ENCODE results near the gene PPIL1. TPM values are rescaled to one million over a fixed set of nuclear protein-coding genes. Genes with fewer than 3 reads are reported as not detected.

Gene PPIL1
- polyA plus RNA-seq, 2 of the 4 experiments (the other 2 are of a cell fraction) = 42.6 to 60.0 TPM

DNA sequence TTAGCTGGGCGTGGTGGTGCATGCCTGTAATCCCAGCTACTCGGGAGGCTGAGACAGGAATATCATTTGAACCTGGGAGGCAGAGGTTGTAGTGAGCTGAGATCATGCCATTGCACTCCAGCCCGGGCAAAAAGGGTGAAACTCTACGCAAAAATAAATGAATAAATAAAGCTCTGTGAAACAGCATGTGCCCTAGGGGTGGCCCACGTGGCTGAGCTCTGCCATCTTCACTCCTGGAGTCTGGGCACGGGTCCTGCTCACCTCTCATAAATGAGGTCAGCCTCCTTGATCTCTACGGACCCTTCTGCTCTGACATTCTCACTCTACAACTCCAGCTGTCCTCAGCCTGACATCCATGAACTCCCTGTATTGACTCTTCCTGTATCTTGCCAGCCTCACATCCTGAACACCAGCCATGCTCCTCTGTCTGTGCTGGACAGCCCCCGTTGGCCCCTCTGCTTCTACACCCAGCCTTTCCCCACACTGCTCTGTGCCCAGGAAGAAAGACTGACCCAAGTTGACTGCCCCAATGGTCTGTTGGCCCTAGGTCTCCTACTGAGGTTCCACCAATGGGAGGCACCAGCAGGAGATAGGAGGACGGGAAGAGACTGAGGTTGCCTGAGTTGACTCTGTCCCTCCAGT is 57.3 kb downstream of the PPIL1 start:
- TF ChIP-seq JUN (IDR thresholded peaks at IDR 0.05) = no peak
- TF ChIP-seq, protein P1, sequence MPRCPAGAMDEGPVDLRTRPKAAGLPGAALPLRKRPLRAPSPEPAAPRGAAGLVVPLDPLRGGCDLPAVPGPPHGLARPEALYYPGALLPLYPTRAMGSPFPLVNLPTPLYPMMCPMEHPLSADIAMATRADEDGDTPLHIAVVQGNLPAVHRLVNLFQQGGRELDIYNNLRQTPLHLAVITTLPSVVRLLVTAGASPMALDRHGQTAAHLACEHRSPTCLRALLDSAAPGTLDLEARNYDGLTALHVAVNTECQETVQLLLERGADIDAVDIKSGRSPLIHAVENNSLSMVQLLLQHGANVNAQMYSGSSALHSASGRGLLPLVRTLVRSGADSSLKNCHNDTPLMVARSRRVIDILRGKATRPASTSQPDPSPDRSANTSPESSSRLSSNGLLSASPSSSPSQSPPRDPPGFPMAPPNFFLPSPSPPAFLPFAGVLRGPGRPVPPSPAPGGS (IDR thresholded peaks at IDR 0.05) = no peak
- no peak for TF ChIP-seq RFX5 (IDR thresholded peaks at IDR 0.05)
- TF ChIP-seq RCOR1 (IDR thresholded peaks at IDR 0.05; ENCODE audit: low read depth, low read length) = no peak
- no peak for TF ChIP-seq JUNB (IDR thresholded peaks at IDR 0.05)
- TF ChIP-seq, protein P2, sequence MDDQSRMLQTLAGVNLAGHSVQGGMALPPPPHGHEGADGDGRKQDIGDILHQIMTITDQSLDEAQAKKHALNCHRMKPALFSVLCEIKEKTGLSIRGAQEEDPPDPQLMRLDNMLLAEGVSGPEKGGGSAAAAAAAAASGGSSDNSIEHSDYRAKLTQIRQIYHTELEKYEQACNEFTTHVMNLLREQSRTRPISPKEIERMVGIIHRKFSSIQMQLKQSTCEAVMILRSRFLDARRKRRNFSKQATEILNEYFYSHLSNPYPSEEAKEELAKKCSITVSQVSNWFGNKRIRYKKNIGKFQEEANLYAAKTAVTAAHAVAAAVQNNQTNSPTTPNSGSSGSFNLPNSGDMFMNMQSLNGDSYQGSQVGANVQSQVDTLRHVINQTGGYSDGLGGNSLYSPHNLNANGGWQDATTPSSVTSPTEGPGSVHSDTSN (IDR thresholded peaks at IDR 0.05) = no peak
- no peak for TF ChIP-seq NPAS2 (CRISPR knock-in tag; IDR thresholded peaks at IDR 0.05; ENCODE audit: borderline replicate concordance)
- no peak for TF ChIP-seq SMC3 (IDR thresholded peaks at IDR 0.05)
- TF ChIP-seq, protein P3, sequence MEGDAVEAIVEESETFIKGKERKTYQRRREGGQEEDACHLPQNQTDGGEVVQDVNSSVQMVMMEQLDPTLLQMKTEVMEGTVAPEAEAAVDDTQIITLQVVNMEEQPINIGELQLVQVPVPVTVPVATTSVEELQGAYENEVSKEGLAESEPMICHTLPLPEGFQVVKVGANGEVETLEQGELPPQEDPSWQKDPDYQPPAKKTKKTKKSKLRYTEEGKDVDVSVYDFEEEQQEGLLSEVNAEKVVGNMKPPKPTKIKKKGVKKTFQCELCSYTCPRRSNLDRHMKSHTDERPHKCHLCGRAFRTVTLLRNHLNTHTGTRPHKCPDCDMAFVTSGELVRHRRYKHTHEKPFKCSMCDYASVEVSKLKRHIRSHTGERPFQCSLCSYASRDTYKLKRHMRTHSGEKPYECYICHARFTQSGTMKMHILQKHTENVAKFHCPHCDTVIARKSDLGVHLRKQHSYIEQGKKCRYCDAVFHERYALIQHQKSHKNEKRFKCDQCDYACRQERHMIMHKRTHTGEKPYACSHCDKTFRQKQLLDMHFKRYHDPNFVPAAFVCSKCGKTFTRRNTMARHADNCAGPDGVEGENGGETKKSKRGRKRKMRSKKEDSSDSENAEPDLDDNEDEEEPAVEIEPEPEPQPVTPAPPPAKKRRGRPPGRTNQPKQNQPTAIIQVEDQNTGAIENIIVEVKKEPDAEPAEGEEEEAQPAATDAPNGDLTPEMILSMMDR (IDR thresholded peaks at IDR 0.05) = no peak
- no peak for TF ChIP-seq TP53 (CRISPR knock-in tag; IDR thresholded peaks at IDR 0.05)
- TF ChIP-seq CBX2 (IDR thresholded peaks at IDR 0.05; ENCODE audit: borderline replicate concordance, low read depth) = no peak
- no peak for TF ChIP-seq HOXA7 (CRISPR knock-in tag; IDR thresholded peaks at IDR 0.05)
- TF ChIP-seq ZFP36 (IDR thresholded peaks at IDR 0.05; ENCODE audit: borderline replicate concordance, partially characterized antibody) = no peak
- no peak for TF ChIP-seq MAZ (IDR thresholded peaks at IDR 0.05; ENCODE audit: borderline replicate concordance, low read depth, low read length)
- TF ChIP-seq ZC3H11A (IDR thresholded peaks at IDR 0.05) = no peak
- TF ChIP-seq, protein P4, sequence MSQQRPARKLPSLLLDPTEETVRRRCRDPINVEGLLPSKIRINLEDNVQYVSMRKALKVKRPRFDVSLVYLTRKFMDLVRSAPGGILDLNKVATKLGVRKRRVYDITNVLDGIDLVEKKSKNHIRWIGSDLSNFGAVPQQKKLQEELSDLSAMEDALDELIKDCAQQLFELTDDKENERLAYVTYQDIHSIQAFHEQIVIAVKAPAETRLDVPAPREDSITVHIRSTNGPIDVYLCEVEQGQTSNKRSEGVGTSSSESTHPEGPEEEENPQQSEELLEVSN (IDR thresholded peaks at IDR 0.05; ENCODE audit: borderline replicate concordance, low read depth) = no peak
- TF ChIP-seq ZNF302 (CRISPR knock-in tag; IDR thresholded peaks at IDR 0.05) = no peak
- ChIA-PET POLR2A (no interaction called here), CTCF (interaction anchor here (0.7 kb wide), 1 partner anchor 13 kb away, joined by 3 read pairs; no protein-coding TSS in a partner anchor)
- Histone ChIP-seq H3K4me3 (no peak overlapping the region), H3K27ac (no peak overlapping the region), H3K4me1 (no peaks in the 10 kb centered on the region), H3K9me3 (no peaks in the 10 kb centered on the region), H3K4me2 (no peak overlapping the region)
- WGBS (ENCODE audit: missing lambda C conversion rate) = 65% methylated on average over 9 of the region's 9 CpGs
- no peak for DNase-seq (ENCODE audit: low read depth in 1 of 2, low spot score in 1 of 2)
- ATAC-seq = no peak
- FAIRE-seq = no peak

DNA sequence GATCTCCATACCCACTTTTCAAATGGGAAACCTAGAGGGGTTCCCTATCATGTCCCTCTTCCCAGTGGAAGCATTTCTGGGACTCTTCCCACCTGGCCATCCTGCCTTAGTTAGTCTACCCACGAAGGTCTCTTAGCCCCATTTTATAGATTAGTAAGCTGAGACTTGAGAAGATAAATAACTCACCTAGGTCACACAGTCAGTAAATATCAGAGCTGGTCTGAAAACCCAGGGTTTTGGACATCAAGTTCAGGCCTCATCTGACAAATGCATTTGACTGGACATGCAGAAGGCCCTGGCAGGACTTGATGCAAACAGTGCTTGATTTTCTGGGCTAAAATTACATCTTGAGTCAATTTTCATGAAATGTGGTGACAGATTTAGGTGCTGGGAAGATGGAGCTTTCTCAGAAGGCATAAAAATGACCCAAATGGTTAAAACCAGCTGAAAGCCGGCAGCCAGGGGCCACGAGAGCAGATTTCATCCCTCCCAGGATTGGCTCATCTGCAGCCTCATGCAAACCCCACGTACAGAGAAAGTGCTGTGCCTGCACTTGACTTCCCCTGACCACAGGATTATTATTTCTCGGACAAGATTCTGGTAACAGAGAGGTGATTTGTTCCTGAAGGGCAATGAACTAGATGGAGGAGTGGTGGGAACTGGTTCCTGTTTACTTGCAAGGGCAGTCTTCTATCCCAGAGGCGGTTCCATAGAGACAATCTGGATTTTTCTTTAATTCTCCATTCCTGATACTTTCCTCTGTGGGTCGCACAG is 58.5 kb downstream of the PPIL1 start:
- Histone ChIP-seq H3K9me3 (no peaks in the 10 kb centered on the region), H3K27ac (no peak overlapping the region), H3K4me1 (no peaks in the 10 kb centered on the region), H3K4me3 (no peak overlapping the region), H3K4me2 (no peak overlapping the region)
- 68% methylated on average over 7 of the region's 7 CpGs for WGBS (ENCODE audit: missing lambda C conversion rate)
- FAIRE-seq = no peak
- CTCF ChIA-PET = interaction anchor here (0.6 to 1.2 kb wide), 3 partner anchors 120 to 202 kb away, joined by 3 read pairs; no protein-coding TSS in a partner anchor
- POLR2A ChIA-PET = no interaction called here
- no peak for ATAC-seq
- DNase-seq (ENCODE audit: low read depth in 1 of 2, low spot score in 1 of 2) = no peak
- TF ChIP-seq TP53 (CRISPR knock-in tag; IDR thresholded peaks at IDR 0.05) (no peak), SREBF2 (IDR thresholded peaks at IDR 0.05) (no peak), MAFK (IDR thresholded peaks at IDR 0.05; ENCODE audit: partially characterized antibody) (no peak), NFE2L2 (conservative IDR thresholded peaks at IDR 0.05; ENCODE audit: low read length) (no peak), HOXA7 (CRISPR knock-in tag; IDR thresholded peaks at IDR 0.05) (no peak), RARB (CRISPR knock-in tag; IDR thresholded peaks at IDR 0.05) (no peak)
- TF ChIP-seq, protein P5, sequence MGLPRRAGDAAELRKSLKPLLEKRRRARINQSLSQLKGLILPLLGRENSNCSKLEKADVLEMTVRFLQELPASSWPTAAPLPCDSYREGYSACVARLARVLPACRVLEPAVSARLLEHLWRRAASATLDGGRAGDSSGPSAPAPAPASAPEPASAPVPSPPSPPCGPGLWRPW (IDR thresholded peaks at IDR 0.05) = no peak
- TF ChIP-seq, protein P6, sequence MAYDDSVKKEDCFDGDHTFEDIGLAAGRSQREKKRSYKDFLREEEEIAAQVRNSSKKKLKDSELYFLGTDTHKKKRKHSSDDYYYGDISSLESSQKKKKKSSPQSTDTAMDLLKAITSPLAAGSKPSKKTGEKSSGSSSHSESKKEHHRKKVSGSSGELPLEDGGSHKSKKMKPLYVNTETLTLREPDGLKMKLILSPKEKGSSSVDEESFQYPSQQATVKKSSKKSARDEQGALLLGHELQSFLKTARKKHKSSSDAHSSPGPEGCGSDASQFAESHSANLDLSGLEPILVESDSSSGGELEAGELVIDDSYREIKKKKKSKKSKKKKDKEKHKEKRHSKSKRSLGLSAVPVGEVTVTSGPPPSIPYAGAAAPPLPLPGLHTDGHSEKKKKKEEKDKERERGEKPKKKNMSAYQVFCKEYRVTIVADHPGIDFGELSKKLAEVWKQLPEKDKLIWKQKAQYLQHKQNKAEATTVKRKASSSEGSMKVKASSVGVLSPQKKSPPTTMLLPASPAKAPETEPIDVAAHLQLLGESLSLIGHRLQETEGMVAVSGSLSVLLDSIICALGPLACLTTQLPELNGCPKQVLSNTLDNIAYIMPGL (CRISPR knock-in tag; IDR thresholded peaks at IDR 0.05; ENCODE audit: borderline replicate concordance) = no peak
- TF ChIP-seq, protein P7, sequence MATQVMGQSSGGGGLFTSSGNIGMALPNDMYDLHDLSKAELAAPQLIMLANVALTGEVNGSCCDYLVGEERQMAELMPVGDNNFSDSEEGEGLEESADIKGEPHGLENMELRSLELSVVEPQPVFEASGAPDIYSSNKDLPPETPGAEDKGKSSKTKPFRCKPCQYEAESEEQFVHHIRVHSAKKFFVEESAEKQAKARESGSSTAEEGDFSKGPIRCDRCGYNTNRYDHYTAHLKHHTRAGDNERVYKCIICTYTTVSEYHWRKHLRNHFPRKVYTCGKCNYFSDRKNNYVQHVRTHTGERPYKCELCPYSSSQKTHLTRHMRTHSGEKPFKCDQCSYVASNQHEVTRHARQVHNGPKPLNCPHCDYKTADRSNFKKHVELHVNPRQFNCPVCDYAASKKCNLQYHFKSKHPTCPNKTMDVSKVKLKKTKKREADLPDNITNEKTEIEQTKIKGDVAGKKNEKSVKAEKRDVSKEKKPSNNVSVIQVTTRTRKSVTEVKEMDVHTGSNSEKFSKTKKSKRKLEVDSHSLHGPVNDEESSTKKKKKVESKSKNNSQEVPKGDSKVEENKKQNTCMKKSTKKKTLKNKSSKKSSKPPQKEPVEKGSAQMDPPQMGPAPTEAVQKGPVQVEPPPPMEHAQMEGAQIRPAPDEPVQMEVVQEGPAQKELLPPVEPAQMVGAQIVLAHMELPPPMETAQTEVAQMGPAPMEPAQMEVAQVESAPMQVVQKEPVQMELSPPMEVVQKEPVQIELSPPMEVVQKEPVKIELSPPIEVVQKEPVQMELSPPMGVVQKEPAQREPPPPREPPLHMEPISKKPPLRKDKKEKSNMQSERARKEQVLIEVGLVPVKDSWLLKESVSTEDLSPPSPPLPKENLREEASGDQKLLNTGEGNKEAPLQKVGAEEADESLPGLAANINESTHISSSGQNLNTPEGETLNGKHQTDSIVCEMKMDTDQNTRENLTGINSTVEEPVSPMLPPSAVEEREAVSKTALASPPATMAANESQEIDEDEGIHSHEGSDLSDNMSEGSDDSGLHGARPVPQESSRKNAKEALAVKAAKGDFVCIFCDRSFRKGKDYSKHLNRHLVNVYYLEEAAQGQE (IDR thresholded peaks at IDR 0.05) = no peak
- TF ChIP-seq, protein P8, sequence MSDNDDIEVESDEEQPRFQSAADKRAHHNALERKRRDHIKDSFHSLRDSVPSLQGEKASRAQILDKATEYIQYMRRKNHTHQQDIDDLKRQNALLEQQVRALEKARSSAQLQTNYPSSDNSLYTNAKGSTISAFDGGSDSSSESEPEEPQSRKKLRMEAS (IDR thresholded peaks at IDR 0.05) = no peak

All from A549 (cell line).